Activated naive CD8-positive, alpha-beta T cell treated with anti-CD3 and anti-CD28 coated beads for 36 hours (primary cell): ENCODE measurements around the gene LRP3. TPM values are rescaled to one million over a fixed set of nuclear protein-coding genes. Genes with fewer than 3 reads are reported as not detected.

Experiments used
- DNase-seq: peaks from one replicate; pipeline ENCODE4 v3.0.0; 2021
- H3K27ac Mint-ChIP-seq: one replicate; pipeline ENCODE4 v1.8.0; 2022; ENCODE audit warnings: mild to moderate bottlenecking, moderate library complexity, mixed read lengths
- H3K27me3 Mint-ChIP-seq: one replicate; pipeline ENCODE4 v1.8.0; 2022; ENCODE audit warnings: mild to moderate bottlenecking, mixed read lengths
- H3K36me3 Mint-ChIP-seq: one replicate; pipeline ENCODE4 v1.8.0; 2021; ENCODE audit warnings: mild to moderate bottlenecking, mixed read lengths
- H3K4me1 Mint-ChIP-seq: one replicate; pipeline ENCODE4 v1.8.0; 2021; ENCODE audit warnings: mixed read lengths
- H3K4me3 Mint-ChIP-seq: one replicate; pipeline ENCODE4 v1.8.0; 2022; ENCODE audit warnings: mild to moderate bottlenecking, moderate library complexity, mixed read lengths
- H3K9me3 Mint-ChIP-seq: one replicate; pipeline ENCODE4 v1.8.0; 2022; ENCODE audit warnings: mixed read lengths
- total RNA-seq, 2 experiments: library from RNA; stranded (reverse); gene quantifications; one replicate each; pipeline ENCODE4 v1.2.3, GENCODE V29; 2021

LRP3 gene
- total RNA-seq, 2 experiments from 2014 or later: 0.44 to 0.91 TPM

DNA sequence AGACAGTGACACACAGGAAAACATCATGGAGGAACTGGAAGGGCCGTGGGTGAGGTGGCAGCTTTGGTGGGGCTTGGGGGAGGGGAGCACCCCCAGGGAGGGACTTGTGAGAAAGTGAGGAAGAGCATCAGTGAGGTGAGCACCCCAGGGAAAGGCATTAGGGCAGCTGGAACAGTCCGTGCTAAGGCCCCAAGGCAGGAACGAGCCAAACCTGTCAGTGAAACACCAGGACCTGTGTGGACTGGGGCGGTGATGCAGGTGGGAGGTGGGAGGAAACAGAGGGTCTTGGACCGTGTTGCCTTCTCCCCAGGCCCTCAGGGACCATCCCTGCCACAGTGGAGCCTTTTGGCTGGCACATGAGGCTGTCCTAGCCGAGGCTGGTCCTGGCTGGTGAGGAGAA is 48.8 kb downstream of the LRP3 start:
- peaks cover 6% of the 10 kb centered on the region for H3K27me3 Mint-ChIP-seq

DNA sequence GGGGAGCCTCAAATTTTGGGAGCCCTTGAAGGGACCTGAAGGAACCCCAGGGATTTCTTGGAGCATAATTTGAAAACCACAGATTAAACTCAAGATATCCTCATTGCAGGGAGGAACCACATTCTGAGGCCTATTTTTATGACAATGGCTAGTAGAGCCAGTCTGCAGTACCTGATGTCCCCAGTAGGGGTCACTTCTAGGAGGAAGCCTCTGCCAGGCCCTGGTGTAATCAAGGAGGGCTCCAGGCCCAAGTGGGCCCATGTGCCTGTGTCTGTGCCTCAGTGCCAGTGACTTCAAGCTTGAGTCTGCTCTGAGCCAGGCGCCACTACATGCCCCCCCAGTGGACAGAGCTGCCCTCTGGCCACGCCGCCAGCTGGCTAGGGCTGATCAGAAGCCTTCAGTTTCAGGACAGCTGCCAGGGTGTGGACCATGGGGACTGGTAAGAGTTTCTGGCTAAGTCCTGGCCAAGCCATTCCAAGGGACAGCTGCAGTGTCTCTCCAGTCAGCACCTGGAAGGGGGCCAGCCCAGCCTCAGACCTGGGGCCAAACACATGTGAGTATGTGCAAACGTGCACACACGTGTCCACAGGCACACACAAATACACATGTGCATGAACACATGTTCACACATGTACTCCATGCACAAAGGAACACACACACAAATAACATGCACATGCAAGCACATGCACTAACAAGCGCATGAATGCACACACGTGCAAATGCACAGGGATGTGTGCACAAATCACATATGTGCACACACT is 52.0 kb downstream of the LRP3 start:
- Mint-ChIP-seq H3K27me3 (peaks cover 6% of the 10 kb centered on the region), H3K4me3 (no peak overlapping the region), H3K9me3 (no peaks in the 10 kb centered on the region), H3K36me3 (no peaks in the 10 kb centered on the region), H3K27ac (no peak overlapping the region), H3K4me1 (no peaks in the 10 kb centered on the region)
- no peak for DNase-seq

More for the DNA sequence above, 48.8 kb downstream of the LRP3 start:
- no peaks in the 10 kb centered on the region for H3K9me3 Mint-ChIP-seq
- H3K27ac Mint-ChIP-seq: no peak overlapping the region
- H3K36me3 Mint-ChIP-seq: no peaks in the 10 kb centered on the region
- no peak for DNase-seq
- H3K4me3 Mint-ChIP-seq: no peak overlapping the region
- H3K4me1 Mint-ChIP-seq: no peaks in the 10 kb centered on the region

DNA sequence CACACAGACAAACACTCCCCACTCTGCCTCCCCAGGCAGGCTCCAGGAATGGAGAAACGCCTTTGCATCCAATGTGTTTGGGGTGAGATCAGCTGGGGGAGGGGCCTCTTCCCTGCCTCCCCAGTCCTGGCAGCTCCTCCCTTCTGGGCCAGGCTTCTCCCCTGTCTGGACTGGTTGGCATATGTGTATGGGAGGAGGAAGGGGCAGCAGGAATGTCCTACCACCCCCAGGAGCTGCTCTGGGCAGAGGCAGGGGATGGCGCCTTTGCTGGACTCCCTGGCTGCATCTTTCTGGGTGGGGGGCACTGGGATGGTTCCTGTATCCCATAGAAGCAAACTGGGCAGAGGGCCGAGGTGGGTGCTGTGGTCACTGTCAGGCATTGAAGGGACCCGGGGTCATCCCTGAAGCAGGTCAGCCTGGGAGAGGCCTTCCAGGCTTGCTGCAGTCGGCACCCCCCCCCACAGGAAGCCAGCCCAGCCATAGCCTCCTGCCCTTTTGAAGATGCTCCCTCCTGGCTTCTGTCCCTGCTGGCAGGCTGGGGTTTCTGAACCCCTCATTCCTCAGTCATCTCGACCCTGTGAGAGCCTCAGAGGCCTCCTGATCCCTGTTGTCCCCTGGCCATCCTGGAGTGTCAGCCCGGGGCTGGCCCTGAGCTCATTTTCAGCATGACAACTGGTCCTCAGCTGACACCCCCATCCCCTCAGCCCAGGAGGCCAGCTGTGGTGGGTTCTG is 52.7 kb downstream of the LRP3 start:
- Mint-ChIP-seq H3K27me3 (peaks cover 6% of the 10 kb centered on the region), H3K4me1 (no peaks in the 10 kb centered on the region), H3K9me3 (no peaks in the 10 kb centered on the region), H3K36me3 (no peaks in the 10 kb centered on the region), H3K4me3 (no peak overlapping the region), H3K27ac (no peak overlapping the region)
- no peak for DNase-seq

DNA sequence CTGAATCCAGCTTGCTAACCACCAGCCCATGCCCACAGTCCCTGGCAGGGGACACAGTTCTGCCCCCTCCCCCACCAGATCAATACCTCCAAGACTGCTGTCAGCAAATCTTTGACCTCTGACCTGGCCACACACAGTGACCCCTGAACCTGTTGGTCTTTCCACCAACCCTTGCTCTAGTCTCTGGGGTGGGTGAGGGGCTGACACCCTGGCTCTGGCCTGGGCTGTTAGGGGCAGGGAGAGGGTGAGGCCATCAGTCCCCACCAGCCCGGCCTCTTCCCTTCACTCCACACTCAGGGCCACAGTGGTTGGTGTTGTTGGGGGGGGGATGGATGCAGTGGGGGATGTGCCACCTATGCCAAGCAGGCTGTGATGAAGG is 53.3 kb downstream of the LRP3 start:
- DNase-seq: no peak
- Mint-ChIP-seq H3K9me3 (no peaks in the 10 kb centered on the region), H3K4me1 (no peaks in the 10 kb centered on the region), H3K27me3 (peaks cover 6% of the 10 kb centered on the region), H3K4me3 (no peak overlapping the region), H3K27ac (no peak overlapping the region), H3K36me3 (no peaks in the 10 kb centered on the region)

DNA sequence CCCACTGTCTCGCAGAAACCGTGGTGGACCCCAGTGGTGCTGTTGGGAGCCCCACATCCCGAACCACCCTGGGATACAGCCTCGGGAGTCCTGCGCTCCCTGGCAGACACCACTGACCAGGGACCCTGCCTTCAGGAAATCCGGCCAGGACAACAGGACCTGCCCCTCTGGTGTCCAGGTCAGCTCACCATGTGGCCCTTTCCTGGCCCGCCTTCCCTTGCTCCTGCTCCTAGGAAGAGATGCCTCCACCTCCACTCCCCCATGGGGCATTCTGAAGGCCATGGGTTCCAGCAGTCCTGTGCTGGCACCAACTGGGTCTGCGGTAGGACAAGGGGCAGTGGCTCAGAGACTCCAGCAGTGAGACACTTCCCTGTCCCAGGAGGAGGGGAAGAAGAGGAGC is 54.0 kb downstream of the LRP3 start:
- Mint-ChIP-seq H3K4me3 (no peak overlapping the region), H3K27me3 (peaks cover 6% of the 10 kb centered on the region), H3K36me3 (no peaks in the 10 kb centered on the region), H3K27ac (no peak overlapping the region), H3K9me3 (no peaks in the 10 kb centered on the region), H3K4me1 (no peaks in the 10 kb centered on the region)
- DNase-seq: no peak

DNA sequence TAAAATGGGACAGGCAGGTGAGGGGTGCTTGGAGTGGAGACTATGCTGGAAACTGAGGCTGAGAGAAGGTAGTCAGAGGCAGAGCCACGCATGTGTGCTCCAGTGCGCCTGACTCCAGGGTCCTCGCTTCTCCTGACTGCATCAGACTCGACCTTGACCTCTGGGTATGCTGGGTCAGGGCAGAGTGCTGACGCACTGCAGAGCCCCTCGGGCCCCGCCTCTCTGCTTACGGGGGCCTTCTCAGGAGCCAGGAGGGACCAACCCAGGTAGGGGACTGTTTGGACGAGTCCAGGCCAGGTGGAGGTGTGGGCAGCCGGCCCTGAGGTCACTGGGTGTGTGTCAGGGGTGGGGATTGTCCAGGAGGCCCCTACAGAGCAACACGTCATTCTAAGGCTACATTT is 54.4 kb downstream of the LRP3 start:
- H3K9me3 Mint-ChIP-seq: no peaks in the 10 kb centered on the region
- H3K4me3 Mint-ChIP-seq: no peak overlapping the region
- no peak for DNase-seq
- H3K27ac Mint-ChIP-seq: no peak overlapping the region
- no peaks in the 10 kb centered on the region for H3K36me3 Mint-ChIP-seq
- peaks cover 6% of the 10 kb centered on the region for H3K27me3 Mint-ChIP-seq
- H3K4me1 Mint-ChIP-seq: no peaks in the 10 kb centered on the region

DNA sequence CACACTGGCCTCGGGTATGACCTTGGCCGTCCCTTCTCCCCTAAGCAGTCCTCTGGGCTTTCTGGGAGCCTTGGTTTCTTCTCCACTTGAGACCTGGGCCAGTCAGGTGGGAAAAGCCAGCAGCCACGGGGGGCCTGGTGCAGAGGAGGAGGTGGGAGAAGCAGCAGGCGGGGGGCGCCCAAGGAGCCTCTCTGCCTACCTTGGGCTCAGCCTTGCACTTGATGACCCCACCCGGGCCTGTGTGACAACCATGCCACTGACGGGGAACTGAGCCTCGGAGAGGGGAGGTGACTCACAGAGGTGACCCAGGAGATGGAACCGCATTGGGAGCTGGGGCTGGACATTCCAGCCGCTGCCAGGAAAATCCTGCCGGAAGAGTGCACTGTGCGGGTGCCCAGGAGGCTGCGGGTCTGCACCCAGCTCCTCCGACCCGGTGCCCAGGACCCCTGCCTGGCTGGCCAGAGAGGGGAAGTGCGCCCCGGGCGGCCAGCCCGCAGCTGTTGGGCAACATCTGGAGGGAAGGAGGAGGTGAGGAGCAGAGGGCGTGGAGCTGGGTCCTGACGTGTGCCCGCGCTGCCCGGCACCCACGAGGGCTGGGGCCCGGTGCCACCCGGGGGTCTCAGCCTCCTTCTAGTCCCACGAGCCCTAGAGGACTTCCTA is 55.0 kb downstream of the LRP3 start:
- Mint-ChIP-seq H3K27me3 (peaks cover 3% of the 10 kb centered on the region), H3K36me3 (no peaks in the 10 kb centered on the region), H3K4me1 (no peaks in the 10 kb centered on the region), H3K27ac (no peak overlapping the region), H3K9me3 (no peaks in the 10 kb centered on the region), H3K4me3 (no peak overlapping the region)
- no peak for DNase-seq

DNA sequence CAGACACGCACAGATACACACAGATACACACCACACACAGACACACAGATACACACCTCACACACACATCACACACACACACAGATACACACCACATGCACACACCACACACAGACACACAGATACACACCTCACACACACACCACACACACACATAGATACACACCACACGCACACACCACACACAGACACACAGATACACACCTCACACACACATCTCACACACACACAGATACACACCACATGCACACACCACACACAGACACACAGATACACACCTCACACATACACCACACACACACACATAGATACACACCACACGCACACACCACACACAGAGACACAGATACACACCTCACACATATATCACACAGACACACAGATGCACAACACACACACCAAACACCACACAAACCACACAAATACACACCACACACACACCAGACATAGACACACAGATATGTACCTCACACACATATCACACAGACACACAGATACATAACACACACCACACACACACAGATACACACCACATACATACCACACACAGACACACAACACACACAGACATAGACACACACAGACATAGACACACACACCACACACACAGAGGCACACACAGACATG is 55.7 kb downstream of the LRP3 start:
- Mint-ChIP-seq H3K4me1 (no peaks in the 10 kb centered on the region), H3K27ac (no peak overlapping the region), H3K4me3 (no peak overlapping the region), H3K27me3 (no peaks in the 10 kb centered on the region), H3K36me3 (no peaks in the 10 kb centered on the region), H3K9me3 (no peaks in the 10 kb centered on the region)
- no peak for DNase-seq

DNA sequence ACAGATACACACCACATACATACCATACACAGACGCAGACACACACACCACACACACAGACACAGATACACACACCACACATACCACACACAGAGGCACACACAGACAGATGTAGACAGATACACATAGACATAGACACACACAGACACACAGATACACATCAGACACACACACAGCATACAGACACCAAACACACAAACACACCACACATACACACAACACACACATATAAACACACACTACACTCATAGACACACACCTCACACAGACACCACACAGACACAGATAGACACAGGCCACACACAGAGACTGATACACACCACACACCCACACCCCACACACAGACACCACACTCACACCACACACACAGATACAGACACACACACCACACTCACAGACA is 56.4 kb downstream of the LRP3 start:
- no peaks in the 10 kb centered on the region for H3K27me3 Mint-ChIP-seq
- H3K9me3 Mint-ChIP-seq: no peaks in the 10 kb centered on the region
- DNase-seq: no peak
- H3K4me3 Mint-ChIP-seq: no peak overlapping the region
- no peaks in the 10 kb centered on the region for H3K4me1 Mint-ChIP-seq
- no peak overlapping the region for H3K27ac Mint-ChIP-seq
- no peaks in the 10 kb centered on the region for H3K36me3 Mint-ChIP-seq

DNA sequence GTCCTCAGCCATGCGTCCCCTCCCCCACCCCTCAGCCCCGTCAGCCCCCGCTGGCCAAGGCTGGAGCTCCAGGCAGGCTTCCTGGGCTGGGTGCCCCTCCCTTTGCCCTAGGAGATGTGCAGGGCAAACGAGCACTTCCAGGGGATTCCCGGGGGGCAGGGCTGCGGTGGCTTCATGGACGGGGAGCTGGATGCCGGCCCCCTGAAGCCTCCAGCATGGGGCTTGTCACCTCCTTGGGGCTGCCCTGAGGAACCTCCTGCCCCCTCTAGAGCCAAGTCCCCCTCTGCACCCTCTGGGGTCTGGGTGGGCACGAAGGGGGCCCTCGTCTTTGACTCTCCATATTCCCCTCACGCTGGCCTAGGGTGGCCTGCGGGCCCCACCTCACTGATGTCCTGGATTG is 56.9 kb downstream of the LRP3 start:
- Mint-ChIP-seq H3K4me3 (no peak overlapping the region), H3K27ac (no peak overlapping the region), H3K9me3 (no peaks in the 10 kb centered on the region), H3K36me3 (no peaks in the 10 kb centered on the region), H3K27me3 (no peaks in the 10 kb centered on the region), H3K4me1 (no peaks in the 10 kb centered on the region)
- no peak for DNase-seq

DNA sequence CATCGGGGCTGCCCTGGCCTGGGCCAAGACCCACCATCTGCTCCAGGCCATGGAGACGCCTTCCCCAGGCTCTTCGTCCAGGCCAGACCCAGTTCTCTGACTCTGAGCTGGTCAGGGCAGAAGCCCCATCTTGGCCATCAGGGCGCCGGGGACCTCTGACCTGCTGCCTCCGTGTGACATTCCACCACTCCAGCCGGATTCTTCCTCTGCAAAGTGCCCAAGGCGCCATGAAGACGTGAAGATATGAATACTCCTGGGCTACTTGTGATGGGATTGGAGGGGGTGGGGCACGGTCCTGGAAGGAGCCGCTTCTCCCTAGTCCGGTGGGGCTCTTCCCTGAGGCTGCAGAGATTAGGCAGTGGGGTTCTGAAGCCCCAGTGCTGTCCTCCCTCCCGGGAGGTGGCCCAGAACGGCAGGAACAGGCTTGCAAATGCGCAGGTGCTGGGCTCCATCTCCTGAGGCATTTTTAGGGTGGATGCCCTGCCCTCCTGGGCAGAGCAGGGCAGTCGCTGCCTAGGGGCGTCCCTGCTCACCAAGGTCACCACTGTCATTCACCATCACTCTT is 57.5 kb downstream of the LRP3 start:
- no peak overlapping the region for H3K4me3 Mint-ChIP-seq
- no peaks in the 10 kb centered on the region for H3K36me3 Mint-ChIP-seq
- H3K27ac Mint-ChIP-seq: no peak overlapping the region
- no peaks in the 10 kb centered on the region for H3K9me3 Mint-ChIP-seq
- DNase-seq: no peak
- no peaks in the 10 kb centered on the region for H3K27me3 Mint-ChIP-seq
- H3K4me1 Mint-ChIP-seq: no peaks in the 10 kb centered on the region

DNA sequence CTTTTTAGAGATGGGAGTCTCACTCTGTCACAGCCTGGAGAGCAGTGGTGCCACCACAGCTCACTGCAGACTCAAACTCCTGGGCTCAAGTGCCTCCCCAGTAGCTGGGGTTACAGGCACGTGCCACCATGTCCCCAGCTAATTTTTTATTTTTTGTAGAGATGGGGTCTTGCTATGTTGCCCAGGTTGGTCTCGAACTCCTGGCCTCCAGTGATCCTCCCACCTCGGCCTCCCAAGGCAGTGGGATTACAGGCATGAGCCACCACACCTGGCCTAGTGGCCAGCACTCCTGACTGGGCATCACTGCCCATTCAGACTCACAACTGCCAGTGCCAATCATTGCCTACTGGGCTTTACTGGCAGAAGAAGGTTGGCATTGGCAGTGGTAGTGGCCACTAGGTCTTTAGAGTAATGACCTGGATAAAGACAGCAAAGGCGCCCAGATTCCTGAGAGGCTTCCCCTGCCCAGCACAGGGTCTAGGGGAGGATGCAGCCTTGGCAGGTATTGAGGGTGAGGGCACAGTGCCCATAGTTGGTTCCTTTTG is 58.4 kb downstream of the LRP3 start:
- no peak overlapping the region for H3K27ac Mint-ChIP-seq
- no peaks in the 10 kb centered on the region for H3K9me3 Mint-ChIP-seq
- H3K4me1 Mint-ChIP-seq: no peaks in the 10 kb centered on the region
- no peak for DNase-seq
- H3K36me3 Mint-ChIP-seq: no peaks in the 10 kb centered on the region
- H3K27me3 Mint-ChIP-seq: no peaks in the 10 kb centered on the region
- H3K4me3 Mint-ChIP-seq: no peak overlapping the region

DNA sequence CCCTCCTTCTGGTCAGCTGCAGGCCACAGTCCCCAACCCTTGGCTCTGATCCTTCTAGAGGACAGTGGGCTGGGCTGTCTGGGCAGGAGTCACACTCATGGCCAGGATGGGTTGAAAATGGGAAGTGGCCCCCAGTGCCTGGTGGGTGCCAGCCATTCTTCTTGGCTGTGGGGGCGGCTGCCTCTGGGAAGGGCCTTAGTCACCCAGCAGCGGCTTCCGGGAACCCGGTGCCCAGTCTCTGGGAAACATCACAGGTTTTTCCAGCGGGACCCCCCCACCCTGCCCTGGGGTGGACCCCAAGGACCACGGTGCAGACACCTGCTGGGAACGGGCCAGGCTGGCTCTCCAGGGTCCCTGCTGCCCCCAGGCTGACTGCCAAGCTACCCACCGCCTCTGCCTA is 58.8 kb downstream of the LRP3 start:
- Mint-ChIP-seq H3K27ac (no peak overlapping the region), H3K27me3 (no peaks in the 10 kb centered on the region), H3K4me3 (no peak overlapping the region), H3K36me3 (no peaks in the 10 kb centered on the region), H3K9me3 (no peaks in the 10 kb centered on the region), H3K4me1 (no peaks in the 10 kb centered on the region)
- no peak for DNase-seq

DNA sequence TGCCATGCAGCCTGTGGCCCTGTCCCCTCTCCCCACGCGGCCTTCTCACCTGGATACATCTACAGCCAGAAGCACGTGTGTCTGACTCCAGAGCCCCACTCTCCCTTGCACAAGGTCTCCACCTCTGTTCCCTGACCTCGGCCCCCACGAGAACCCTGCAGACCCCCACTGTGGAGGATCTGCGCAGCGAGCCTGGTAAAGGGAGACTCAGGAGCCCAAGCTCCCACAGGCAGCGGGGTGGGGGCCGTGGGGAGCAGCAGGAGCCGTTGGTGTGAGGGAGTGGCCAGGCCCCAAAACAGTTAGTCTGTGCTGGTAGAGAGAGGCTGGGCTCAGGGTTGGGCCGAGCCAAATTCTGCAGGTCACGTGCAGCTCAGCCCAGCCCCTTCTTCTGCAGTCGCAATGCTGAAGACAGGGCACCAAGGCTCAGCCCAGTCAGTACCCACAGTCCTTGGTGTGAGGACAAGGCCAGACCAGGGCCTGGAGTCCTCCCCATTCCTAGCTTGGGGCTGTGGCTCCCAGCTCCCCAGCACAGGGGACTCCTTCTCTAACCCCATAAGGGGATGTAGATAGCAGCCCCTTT is 60.2 kb downstream of the LRP3 start:
- H3K9me3 Mint-ChIP-seq: no peaks in the 10 kb centered on the region
- H3K27ac Mint-ChIP-seq: no peak overlapping the region
- no peaks in the 10 kb centered on the region for H3K36me3 Mint-ChIP-seq
- no peaks in the 10 kb centered on the region for H3K4me1 Mint-ChIP-seq
- H3K27me3 Mint-ChIP-seq: no peaks in the 10 kb centered on the region
- no peak for DNase-seq
- no peak overlapping the region for H3K4me3 Mint-ChIP-seq
